HEK293 (cell line): ENCODE measurements around the gene TGFB3.
"Not testable (repeated sequence)": the region's sequence is repeated elsewhere in the genome, so short reads cannot be mapped to it uniquely, and the experiment has no call there.

ENCODE experiments used
- CTCF ChIA-PET: fragments of 350-600 bp; formaldehyde crosslinking; extraction: SDS; loops from one replicate; lab custom pipeline; 2021; ENCODE audit warnings: antibody characterized with exemption; lab: Yijun Ruan, JAX
- POLR2A ChIA-PET: fragments of 300-600 bp; formaldehyde crosslinking; extraction: SDS; loops from one replicate; lab custom pipeline; 2020; ENCODE audit warnings: antibody characterized with exemption, inconsistent platforms; lab: Yijun Ruan, JAX
- H3K27ac ChIP-seq: fragments of 200-500 bp; sonication (Bioruptor generic); 2 replicates; pipeline ENCODE4 v1.5.1; 2014; ENCODE audit warnings: low read depth, low read length, control low read depth, inconsistent platforms; ENCODE audit errors: extremely low read depth
- H3K36me3 ChIP-seq, 2 experiments: fragments of 200-500 bp in 1 of 2; sonication (Bioruptor generic) in 1 of 2; 1 replicate in 1 of 2; 2 replicates in 1 of 2; pipeline ENCODE4 v1.5.1; 2014 to 2017; ENCODE audit warnings: inconsistent platforms in 2 of 2, low read length in 2 of 2; ENCODE audit not compliant: control insufficient read depth in 2 of 2, insufficient read depth in 1 of 2
- H3K4me1 ChIP-seq: fragments of 200-500 bp; sonication (Bioruptor generic); 2 replicates; pipeline ENCODE4 v1.5.1; 2014; ENCODE audit warnings: mild to moderate bottlenecking, low read length, inconsistent platforms; ENCODE audit not compliant: control insufficient read depth, insufficient read depth
- H3K4me3 ChIP-seq: 2 replicates; pipeline ENCODE4 v1.5.1; 2011; ENCODE audit warnings: low read depth, mild to moderate bottlenecking, control low read depth, low read length, moderate library complexity
- H3K9me3 ChIP-seq: fragments of 200-500 bp; sonication (Bioruptor generic); 2 replicates; pipeline ENCODE4 v1.5.1; 2014; ENCODE audit warnings: low read depth, low read length, inconsistent platforms; ENCODE audit not compliant: control insufficient read depth, insufficient read depth
- ATF2 ChIP-seq: fragments of 450-650 bp; formaldehyde crosslinking; IDR thresholded peaks from 2 replicates; pipeline ENCODE4 v1.5.1; 2016; ENCODE audit warnings: missing biosample characterization, missing genetic modification characterization, low read depth
- BCL11B ChIP-seq: fragments of 450-650 bp; formaldehyde crosslinking; IDR thresholded peaks from 2 replicates; pipeline ENCODE4 v1.5.1; 2016; ENCODE audit warnings: low read depth, missing biosample characterization, missing genetic modification characterization
- HIC1 ChIP-seq: fragments of 450-650 bp; formaldehyde crosslinking; IDR thresholded peaks from 2 replicates; pipeline ENCODE4 v1.5.1; 2016; ENCODE audit warnings: missing biosample characterization, missing genetic modification characterization
- IKZF3 ChIP-seq: fragments of 450-650 bp; IDR thresholded peaks from 2 replicates; pipeline ENCODE4 v1.5.0; 2018; ENCODE audit warnings: missing biosample characterization, mild to moderate bottlenecking, missing genetic modification characterization, moderate library complexity
- KLF8 ChIP-seq: fragments of 450-650 bp; formaldehyde crosslinking; IDR thresholded peaks from 2 replicates; pipeline ENCODE4 v1.5.1; 2016; ENCODE audit warnings: missing biosample characterization, missing genetic modification characterization
- MZF1 ChIP-seq: fragments of 450-650 bp; formaldehyde crosslinking; IDR thresholded peaks from 2 replicates; pipeline ENCODE4 v1.5.1; 2017; ENCODE audit warnings: missing biosample characterization, missing genetic modification characterization, borderline replicate concordance
- PRDM1 ChIP-seq: fragments of 450-650 bp; formaldehyde crosslinking; IDR thresholded peaks from 2 replicates; pipeline ENCODE4; 2016; ENCODE audit warnings: missing biosample characterization, missing genetic modification characterization
- SCRT2 ChIP-seq: fragments of 450-650 bp; formaldehyde crosslinking; IDR thresholded peaks from 2 replicates; pipeline ENCODE4 v1.5.1; 2016; ENCODE audit warnings: missing biosample characterization, missing genetic modification characterization
- ZNF19 ChIP-seq: fragments of 450-650 bp; formaldehyde crosslinking; IDR thresholded peaks from 2 replicates; pipeline ENCODE4; 2016; ENCODE audit warnings: missing biosample characterization, missing genetic modification characterization, low read depth
- ZNF214 ChIP-seq: fragments of 450-650 bp; formaldehyde crosslinking; IDR thresholded peaks from 2 replicates; pipeline ENCODE4 v1.5.1; 2017; ENCODE audit warnings: missing biosample characterization, mild to moderate bottlenecking, missing genetic modification characterization, borderline replicate concordance
- ZNF354C ChIP-seq: fragments of 450-650 bp; formaldehyde crosslinking; IDR thresholded peaks from 2 replicates; pipeline ENCODE4 v1.5.1; 2016; ENCODE audit warnings: missing biosample characterization, missing genetic modification characterization, low read depth, borderline replicate concordance
- ZNF362 ChIP-seq: fragments of 450-650 bp; formaldehyde crosslinking; IDR thresholded peaks from 2 replicates; pipeline ENCODE4 v1.5.1; 2016; ENCODE audit warnings: missing biosample characterization, missing genetic modification characterization
- ZNF449 ChIP-seq: fragments of 450-650 bp; formaldehyde crosslinking; IDR thresholded peaks from 2 replicates; pipeline ENCODE4 v1.5.1; 2017; ENCODE audit warnings: missing biosample characterization, mild to moderate bottlenecking, missing genetic modification characterization, moderate library complexity
- ZNF561 ChIP-seq: fragments of 450-650 bp; IDR thresholded peaks from 2 replicates; pipeline ENCODE4 v1.5.1; 2018; ENCODE audit warnings: missing biosample characterization, missing genetic modification characterization, borderline replicate concordance
- ZNF596 ChIP-seq: fragments of 450-650 bp; IDR thresholded peaks from 2 replicates; pipeline ENCODE4 v1.5.0; 2018; ENCODE audit warnings: missing biosample characterization, mild to moderate bottlenecking, missing genetic modification characterization, moderate library complexity
- ZNF624 ChIP-seq: fragments of 450-650 bp; formaldehyde crosslinking; IDR thresholded peaks from 2 replicates; pipeline ENCODE4 v1.5.1; 2017; ENCODE audit warnings: missing biosample characterization, missing genetic modification characterization
- ZNF707 ChIP-seq: fragments of 450-650 bp; formaldehyde crosslinking; IDR thresholded peaks from 2 replicates; pipeline ENCODE4 v1.5.1; 2016; ENCODE audit warnings: missing biosample characterization, missing genetic modification characterization
- ZNF76 ChIP-seq: fragments of 450-650 bp; formaldehyde crosslinking; IDR thresholded peaks from 2 replicates; pipeline ENCODE4; 2016; ENCODE audit warnings: low read depth, missing biosample characterization, missing genetic modification characterization, borderline replicate concordance
- TF ChIP-seq, protein P1 (sequence below): fragments of 450-650 bp; formaldehyde crosslinking; IDR thresholded peaks from 2 replicates; pipeline ENCODE4 v1.5.1; 2017; ENCODE audit warnings: missing biosample characterization, missing genetic modification characterization
- TF ChIP-seq, protein P2 (sequence below): fragments of 450-650 bp; formaldehyde crosslinking; IDR thresholded peaks from 2 replicates; pipeline ENCODE4 v1.5.1; 2016; ENCODE audit warnings: missing biosample characterization, missing genetic modification characterization

TGFB3 gene

GRCh38 chr14:76012354-76012753 is 30.6 kb upstream of the TGFB3 start:
- Histone ChIP-seq H3K4me1 (no peaks in the 10 kb centered on the region), H3K27ac (no peak overlapping the region), H3K36me3 (peaks cover 12 to 62% of the 10 kb centered on the region in 2 experiments; a peak in 2 of 3 replicates), H3K9me3 (no peaks in the 10 kb centered on the region), H3K4me3 (no peak overlapping the region)
- TF ChIP-seq MZF1 (tag by site-specific recombination) (no peak), ZNF19 (no peak)
- POLR2A ChIA-PET: no interaction called here
- CTCF ChIA-PET: interaction anchor here (0.6 kb wide), 1 partner anchor 534 kb away, joined by 3 read pairs; no protein-coding TSS in a partner anchor

- Histone ChIP-seq H3K4me1 (no peaks in the 10 kb centered on the region), H3K9me3 (no peaks in the 10 kb centered on the region), H3K36me3 (peaks cover 12 to 63% of the 10 kb centered on the region in 2 experiments; a peak in 2 of 3 replicates), H3K4me3 (no peak overlapping the region), H3K27ac (no peak overlapping the region)
- ChIA-PET POLR2A (no interaction called here), CTCF (no interaction called here)
- no peak for TF ChIP-seq PRDM1 (tag by site-specific recombination)
- no peak for TF ChIP-seq ZNF214
- TF ChIP-seq BCL11B (tag by site-specific recombination): no peak
- no peak for TF ChIP-seq ZNF449
- TF ChIP-seq ZNF362 (tag by site-specific recombination): no peak
- TF ChIP-seq ZNF624 (tag by site-specific recombination): no peak
- no peak for TF ChIP-seq ZNF707 (tag by site-specific recombination)
- TF ChIP-seq ZNF76 (tag by site-specific recombination): no peak
- no peak for TF ChIP-seq SCRT2
- no peak for TF ChIP-seq ZNF354C (tag by site-specific recombination)
- no peak for TF ChIP-seq ZNF561 (tag by site-specific recombination)
- TF ChIP-seq ATF2 (tag by site-specific recombination): no peak
Measured at GRCh38 chr14:76011930-76012329, 30.1 kb upstream of the TGFB3 start.

DNA sequence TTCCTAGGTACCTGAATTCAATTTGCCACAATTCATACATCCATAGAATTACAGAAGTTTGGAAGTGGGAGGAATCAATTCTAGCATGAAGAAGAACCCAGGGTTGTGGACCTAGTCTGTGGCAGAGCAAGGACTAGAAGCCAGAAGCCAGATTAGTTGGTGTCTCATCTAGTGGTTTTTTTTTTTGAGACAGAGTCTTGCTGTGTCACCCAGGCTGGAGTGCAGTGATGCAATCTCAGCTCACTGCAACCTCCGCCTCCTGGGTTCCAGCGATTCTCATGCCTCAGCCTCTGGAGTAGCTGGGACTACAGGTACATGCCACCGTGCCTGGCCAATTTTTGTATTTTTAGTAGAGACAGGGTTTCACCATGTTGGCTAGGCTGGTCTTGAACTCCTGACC is 27.8 kb upstream of the TGFB3 start:
- CTCF ChIA-PET, POLR2A ChIA-PET, H3K9me3 ChIP-seq, H3K27ac ChIP-seq, H3K4me3 ChIP-seq, H3K4me1 ChIP-seq: not testable (repeated sequence)
- H3K36me3 ChIP-seq: peaks cover 28 to 80% of the 10 kb centered on the region in 2 experiments

- no peak overlapping the region for H3K27ac ChIP-seq
- peaks cover 35 to 79% of the 10 kb centered on the region in 2 experiments for H3K36me3 ChIP-seq
- H3K9me3 ChIP-seq: peaks cover 4% of the 10 kb centered on the region
- H3K4me3 ChIP-seq: no peak overlapping the region
- ChIA-PET CTCF (interaction anchor here (0.6 to 0.9 kb wide), 2 partner anchors 25 to 90 kb away, joined by 3 read pairs; no protein-coding TSS in a partner anchor), POLR2A (no interaction called here)
- no peaks in the 10 kb centered on the region for H3K4me1 ChIP-seq
- TF ChIP-seq ZNF596 (tag by site-specific recombination): no peak
- TF ChIP-seq KLF8: no peak
- no peak for TF ChIP-seq IKZF3 (tag by site-specific recombination)
- TF ChIP-seq, protein P1, sequence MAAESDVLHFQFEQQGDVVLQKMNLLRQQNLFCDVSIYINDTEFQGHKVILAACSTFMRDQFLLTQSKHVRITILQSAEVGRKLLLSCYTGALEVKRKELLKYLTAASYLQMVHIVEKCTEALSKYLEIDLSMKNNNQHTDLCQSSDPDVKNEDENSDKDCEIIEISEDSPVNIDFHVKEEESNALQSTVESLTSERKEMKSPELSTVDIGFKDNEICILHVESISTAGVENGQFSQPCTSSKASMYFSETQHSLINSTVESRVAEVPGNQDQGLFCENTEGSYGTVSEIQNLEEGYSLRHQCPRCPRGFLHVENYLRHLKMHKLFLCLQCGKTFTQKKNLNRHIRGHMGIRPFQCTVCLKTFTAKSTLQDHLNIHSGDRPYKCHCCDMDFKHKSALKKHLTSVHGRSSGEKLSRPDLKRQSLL (tag by site-specific recombination): no peak
- TF ChIP-seq, protein P2, sequence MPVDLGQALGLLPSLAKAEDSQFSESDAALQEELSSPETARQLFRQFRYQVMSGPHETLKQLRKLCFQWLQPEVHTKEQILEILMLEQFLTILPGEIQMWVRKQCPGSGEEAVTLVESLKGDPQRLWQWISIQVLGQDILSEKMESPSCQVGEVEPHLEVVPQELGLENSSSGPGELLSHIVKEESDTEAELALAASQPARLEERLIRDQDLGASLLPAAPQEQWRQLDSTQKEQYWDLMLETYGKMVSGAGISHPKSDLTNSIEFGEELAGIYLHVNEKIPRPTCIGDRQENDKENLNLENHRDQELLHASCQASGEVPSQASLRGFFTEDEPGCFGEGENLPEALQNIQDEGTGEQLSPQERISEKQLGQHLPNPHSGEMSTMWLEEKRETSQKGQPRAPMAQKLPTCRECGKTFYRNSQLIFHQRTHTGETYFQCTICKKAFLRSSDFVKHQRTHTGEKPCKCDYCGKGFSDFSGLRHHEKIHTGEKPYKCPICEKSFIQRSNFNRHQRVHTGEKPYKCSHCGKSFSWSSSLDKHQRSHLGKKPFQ: no peak
- no peak for TF ChIP-seq HIC1 (tag by site-specific recombination)
Measured at GRCh38 chr14:76007852-76008251, 26.1 kb upstream of the TGFB3 start.
